ENCODE data around the gene STAM2. TPM values are rescaled to one million over a fixed set of nuclear protein-coding genes. Genes with fewer than 3 reads are reported as not detected.
A peak's percentile ranks its signal among the peaks of the same experiment; 100 is the strongest.
"Not testable (repeated sequence)": the region's sequence is repeated elsewhere in the genome, so short reads cannot be mapped to it uniquely, and the experiment has no call there.

STAM2 gene
- total RNA-seq, 1 experiment from 2014 or later = 16.0 TPM

- intact Hi-C loops (cut with micrococcal nuclease; ENCODE audit: unreplicated experiment) = loop anchor here (1.0 to 5.0 kb wide), 5 partner anchors 145 to 445 kb away; partner anchors contain the start of gene FMNL2
- Histone ChIP-seq H3K79me2 (ENCODE audit: low read depth) (no peaks in the 10 kb centered on the region), H3K36me3 (ENCODE audit: low read depth) (no peaks in the 10 kb centered on the region), H3K4me3 (no peak overlapping the region), H3K9me2 (ENCODE audit: insufficient read depth) (no peaks in the 10 kb centered on the region; the same call in 1 of the 2 replicates), H3F3A (ENCODE audit: insufficient read depth, low read depth) (no peaks in the 10 kb centered on the region), H4K20me1 (ENCODE audit: insufficient read depth) (no peaks in the 10 kb centered on the region), H3K4me2 (no peak overlapping the region), H3K9me3 (ENCODE audit: insufficient read depth, low read depth) (no peaks in the 10 kb centered on the region), H3K27me3 (ENCODE audit: insufficient read depth, low read depth) (no peaks in the 10 kb centered on the region), H3K27ac (no peak overlapping the region), H2AFZ (no peak overlapping the region), H3K4me1 (replicated peaks; ENCODE audit: insufficient read depth) (no peaks in the 10 kb centered on the region)
- peak; percentile 39 to 53 for DNase-seq
- ChIA-PET POLR2A (ENCODE audit: unreplicated experiment) (no interaction called here), CTCF (interaction anchor here (0.6 to 0.7 kb wide), 2 partner anchors 117 to 187 kb away, joined by 3 to 4 read pairs; no protein-coding TSS in a partner anchor)
- TF ChIP-seq EZH2 (IDR thresholded peaks at IDR 0.05; ENCODE audit: low read depth) (no peak), CTCF (conservative IDR thresholded peaks at IDR 0.05) (peak; percentile 85)
- BruUV-seq (replicated peaks) = no TSS peak
These were observed 14.3 kb upstream of the STAM2 start for GRCh38 chr2:152189622-152190495.

GRCh38 chr2:152186808-152187207, 11.2 kb upstream of the STAM2 start:
- POLR2A ChIA-PET (ENCODE audit: unreplicated experiment); H4K20me1 ChIP-seq (ENCODE audit: insufficient read depth); H2AFZ ChIP-seq; H3K4me1 ChIP-seq (replicated peaks; ENCODE audit: insufficient read depth); intact Hi-C loops (cut with micrococcal nuclease; ENCODE audit: unreplicated experiment); H3K27ac ChIP-seq; H3K36me3 ChIP-seq (ENCODE audit: low read depth); H3K4me2 ChIP-seq; H3K9me3 ChIP-seq (ENCODE audit: insufficient read depth, low read depth); H3K9me2 ChIP-seq (ENCODE audit: insufficient read depth); H3K27me3 ChIP-seq (ENCODE audit: insufficient read depth, low read depth); H3K79me2 ChIP-seq (ENCODE audit: low read depth); BruUV-seq (replicated peaks); H3K4me3 ChIP-seq; CTCF ChIA-PET; H3F3A ChIP-seq (ENCODE audit: insufficient read depth, low read depth); DNase-seq: not testable (repeated sequence)

GRCh38 chr2:152186262-152186661, 10.7 kb upstream of the STAM2 start:
- no peak overlapping the region for H3K27ac ChIP-seq
- H3K36me3 ChIP-seq (ENCODE audit: low read depth) = no peaks in the 10 kb centered on the region
- H3K27me3 ChIP-seq (ENCODE audit: insufficient read depth, low read depth) = no peaks in the 10 kb centered on the region
- no peak overlapping the region for H2AFZ ChIP-seq
- no peaks in the 10 kb centered on the region for H3K79me2 ChIP-seq (ENCODE audit: low read depth)
- ChIA-PET CTCF (no interaction called here), POLR2A (ENCODE audit: unreplicated experiment) (no interaction called here)
- no peak for TF ChIP-seq EZH2 (IDR thresholded peaks at IDR 0.05; ENCODE audit: low read depth)
- no peak for TF ChIP-seq CTCF (conservative IDR thresholded peaks at IDR 0.05)
- DNase-seq = no peak
- H3K4me3 ChIP-seq = no peak overlapping the region
- H3K4me2 ChIP-seq = no peak overlapping the region
- no peaks in the 10 kb centered on the region for H4K20me1 ChIP-seq (ENCODE audit: insufficient read depth)
- H3K9me2 ChIP-seq (ENCODE audit: insufficient read depth) = no peaks in the 10 kb centered on the region; the same call in 1 of the 2 replicates
- no peaks in the 10 kb centered on the region; the same call in 1 of the 2 replicates for H3K9me3 ChIP-seq (ENCODE audit: insufficient read depth, low read depth)
- no peaks in the 10 kb centered on the region for H3K4me1 ChIP-seq (replicated peaks; ENCODE audit: insufficient read depth)
- intact Hi-C loops (cut with micrococcal nuclease; ENCODE audit: unreplicated experiment) = no loop called here
- no TSS peak for BruUV-seq (replicated peaks)
- H3F3A ChIP-seq (ENCODE audit: insufficient read depth, low read depth) = peaks cover 3% of the 10 kb centered on the region; the same call in 1 of the 2 replicates
